HepG2 (cell line): ENCODE data around the gene STEAP1B. TPM values are rescaled to one million over a fixed set of nuclear protein-coding genes. Genes with fewer than 3 reads are reported as not detected.

Experiments
- ATAC-seq: fragments of 200-7000 bp; cut with Tn5 transposase; 3 replicates; pipeline ENCODE4 v1.9.1; 2020; ENCODE audit warnings: mild to moderate bottlenecking, moderate library complexity
- BruUV-seq: library from RNA; stranded (reverse); fragments of 400-500 nt; replicated peaks from 2 replicates; lab custom pipeline; 2021; lab: Mats Ljungman, UMichigan
- CTCF ChIA-PET: fragments of 300-600 bp; formaldehyde crosslinking; extraction: SDS; loops from one replicate; lab custom pipeline; 2021; ENCODE audit warnings: low total read pairs, inconsistent platforms, low intra/inter-chr PET ratio; lab: Yijun Ruan, JAX
- POLR2A ChIA-PET: fragments of 350-600 bp; sonication (Branson Sonifier 250); formaldehyde crosslinking; loops from one replicate; lab custom pipeline; 2020; ENCODE audit warnings: antibody characterized with exemption, inconsistent platforms; lab: Yijun Ruan, JAX
- DNase-seq: peaks from one replicate; pipeline ENCODE4 v3.0.0-alpha.2; 2015; ENCODE audit warnings: low spot score
- FAIRE-seq: peaks from 3 replicates; lab custom pipeline; 2011; peaks lifted over from hg19 to GRCh38; lab: Jason Lieb, UNC
- H2AFZ ChIP-seq: one replicate; pipeline ENCODE4 v1.6.1; 2011; ENCODE audit warnings: low read length, inconsistent platforms
- H3K27ac ChIP-seq: fragments of 300-600 bp; 3 replicates; pipeline ENCODE4 v1.8.0; 2011; ENCODE audit warnings: mixed run types, mild to moderate bottlenecking, mixed read lengths, low read length, inconsistent platforms; ENCODE audit not compliant: insufficient read depth; ENCODE audit errors: extremely low read length
- H3K27me3 ChIP-seq, 2 experiments: fragments of 200-600 bp in 1 of 2; 2 replicates in 1 of 2; 3 replicates in 1 of 2; pipeline versions ENCODE4 v1.6.0 to v1.8.0; 2011; ENCODE audit warnings: low read length in 2 of 2, mild to moderate bottlenecking in 2 of 2, moderate library complexity in 2 of 2, inconsistent platforms in 1 of 2; ENCODE audit not compliant: insufficient read depth in 2 of 2, control insufficient read depth in 1 of 2
- H3K36me3 ChIP-seq, 2 experiments: fragments of 200-600 bp in 1 of 2; replicated peaks in 1 of 2; 2 replicates in 1 of 2; 3 replicates in 1 of 2; pipeline versions ENCODE4 v1.5.1 to v1.8.0; 2011; ENCODE audit warnings: low read length in 2 of 2, inconsistent platforms in 1 of 2; ENCODE audit not compliant: insufficient read depth in 2 of 2, control insufficient read depth in 1 of 2
- H3K4me1 ChIP-seq: 2 replicates; pipeline ENCODE4 v1.5.1; 2012; ENCODE audit warnings: low read length, inconsistent platforms; ENCODE audit not compliant: insufficient read depth
- H3K4me2 ChIP-seq: 2 replicates; pipeline ENCODE4 v1.6.0; 2011; ENCODE audit warnings: low read depth, low read length, inconsistent platforms
- H3K4me3 ChIP-seq, 3 experiments: fragments of 200-600 bp in 1 of 3; sonication (generic), shearing (Covaris generic) in 1 of 3; replicated peaks in 1 of 3; 2 replicates each; pipeline ENCODE4 v1.5.1; 2011 to 2016; ENCODE audit warnings: low read length in 3 of 3, inconsistent platforms in 2 of 3, low read depth in 2 of 3, mild to moderate bottlenecking in 2 of 3, control low read depth in 1 of 3, mixed read lengths in 1 of 3; ENCODE audit not compliant: insufficient read depth in 1 of 3
- H3K79me2 ChIP-seq: one replicate; pipeline ENCODE4 v1.6.1; 2011; ENCODE audit warnings: low read length, inconsistent platforms; ENCODE audit not compliant: insufficient read depth
- H3K9ac ChIP-seq: 2 replicates; pipeline ENCODE4 v1.6.0; 2011; ENCODE audit warnings: mild to moderate bottlenecking, low read depth, low read length, inconsistent platforms; ENCODE audit not compliant: insufficient read depth
- H3K9me3 ChIP-seq: 2 replicates; pipeline ENCODE4 v1.5.1; 2012; ENCODE audit warnings: mild to moderate bottlenecking, low read length
- H4K20me1 ChIP-seq: 2 replicates; pipeline ENCODE4 v1.6.0; 2011; ENCODE audit warnings: inconsistent platforms, mild to moderate bottlenecking, low read length, moderate library complexity; ENCODE audit not compliant: insufficient read depth
- HOXA9 ChIP-seq: sonication (generic); formaldehyde crosslinking; IDR thresholded peaks from 2 replicates; pipeline ENCODE4 v1.8.1; 2022; ENCODE audit warnings: missing genetic modification reagents, mild to moderate bottlenecking, moderate library complexity, borderline replicate concordance
- IRF2 ChIP-seq: IDR thresholded peaks from 2 replicates; pipeline ENCODE4 v1.6.1; 2018; ENCODE audit warnings: missing genetic modification reagents, missing compliant biosample characterization
- KLF12 ChIP-seq: sonication (generic); formaldehyde crosslinking; IDR thresholded peaks from 2 replicates; pipeline ENCODE4 v1.4.0; 2020; ENCODE audit warnings: missing genetic modification reagents, borderline replicate concordance
- NBN ChIP-seq: fragments of 450-650 bp; conservative IDR thresholded peaks from 2 replicates; pipeline ENCODE4 v1.6.1; 2017
- NCOA1 ChIP-seq: sonication (generic); formaldehyde crosslinking; IDR thresholded peaks from 2 replicates; pipeline ENCODE4 v1.9.0; 2021; ENCODE audit warnings: missing genetic modification reagents
- NR2F6 ChIP-seq, 2 experiments: IDR thresholded peaks; 2 replicates each; pipeline ENCODE4 v1.6.1; 2016; ENCODE audit warnings: antibody characterized with exemption in 1 of 2, mild to moderate bottlenecking in 1 of 2
- SAP130 ChIP-seq: IDR thresholded peaks from 2 replicates; pipeline ENCODE4 v1.6.1; 2016; ENCODE audit warnings: low read depth
- SRSF9 ChIP-seq: fragments of 200-400 bp; formaldehyde crosslinking; IDR thresholded peaks from 2 replicates; pipeline ENCODE4 v1.6.1; 2018; ENCODE audit warnings: borderline replicate concordance, mild to moderate bottlenecking, low read depth, low read length; ENCODE audit not compliant: insufficient read depth, poor library complexity, severe bottlenecking
- TCF7L2 ChIP-seq: IDR thresholded peaks from 2 replicates; pipeline ENCODE4 v1.6.1; 2011; ENCODE audit warnings: mild to moderate bottlenecking, low read depth, low read length, moderate library complexity
- ZNF572 ChIP-seq: sonication (generic); formaldehyde crosslinking; IDR thresholded peaks from 2 replicates; pipeline ENCODE4 v1.5.1; 2020; ENCODE audit warnings: mild to moderate bottlenecking, missing genetic modification reagents
- ZSCAN30 ChIP-seq: sonication (generic); formaldehyde crosslinking; IDR thresholded peaks from 2 replicates; pipeline ENCODE4 v1.5.0; 2020; ENCODE audit warnings: mild to moderate bottlenecking, missing genetic modification reagents
- WGBS: methylation state at CpG from one replicate; pipeline ENCODE4 v1.1.6; 2017; ENCODE audit warnings: low lambda C conversion rate; 5-methylcytosine and 5-hydroxymethylcytosine counted together
- in situ Hi-C: cut with HindIII; loops from 2 replicates; pipeline ENCODE4 v1.10.0; 2017; ENCODE audit warnings: low pct_unique_long_range_greater_than_20kb; ENCODE audit not compliant: extremely low pct_ligation_motif_present
- intact Hi-C: fragments of 100-400 bp; cut with micrococcal nuclease; formaldehyde crosslinking; loops from one replicate; pipeline ENCODE4 v1.10.0; 2022; ENCODE audit not compliant: unreplicated experiment
- polyA plus RNA-seq, 8 experiments: library from polyadenylated mRNA; depleted of rRNA in 3 of 8; stranded (reverse) in 7 of 8; unstranded in 1 of 8; fragments of >200 nt; fragmentation: Illumina TruSeq in 4 of 8; extraction: Trizol in 4 of 8; gene quantifications; 2 replicates each; pipeline versions ENCODE4 v1.2.1 to v1.2.3, GENCODE V29; 2011 to 2016; ENCODE audit warnings: low read depth in 4 of 8, missing spikeins in 1 of 8, mixed read lengths in 1 of 8; ENCODE audit not compliant: insufficient read depth in 1 of 8
- total RNA-seq, 5 experiments: library from RNA; depleted of rRNA; stranded (reverse); fragments of >200 nt; fragmentation: Illumina TruSeq; extraction: Trizol; gene quantifications; 2 replicates each; pipeline ENCODE4 v1.2.3, GENCODE V29; 2016; ENCODE audit warnings: low read depth in 1 of 5
- TF ChIP-seq, protein P1 (sequence below): sonication (generic); formaldehyde crosslinking; IDR thresholded peaks from 2 replicates; pipeline ENCODE4 v1.4.0; 2020; ENCODE audit warnings: mild to moderate bottlenecking, missing genetic modification reagents
- TF ChIP-seq, protein P2 (sequence below): sonication (generic); formaldehyde crosslinking; IDR thresholded peaks from 2 replicates; pipeline ENCODE4 v1.8.0; 2022; ENCODE audit warnings: missing genetic modification reagents, mild to moderate bottlenecking, inconsistent platforms, borderline replicate concordance

STEAP1B gene
- total and polyA plus RNA-seq, 2 of the 13 experiments (the other 11 are each of a cell fraction or from before 2014, with no cell fraction given) = not detected

DNA sequence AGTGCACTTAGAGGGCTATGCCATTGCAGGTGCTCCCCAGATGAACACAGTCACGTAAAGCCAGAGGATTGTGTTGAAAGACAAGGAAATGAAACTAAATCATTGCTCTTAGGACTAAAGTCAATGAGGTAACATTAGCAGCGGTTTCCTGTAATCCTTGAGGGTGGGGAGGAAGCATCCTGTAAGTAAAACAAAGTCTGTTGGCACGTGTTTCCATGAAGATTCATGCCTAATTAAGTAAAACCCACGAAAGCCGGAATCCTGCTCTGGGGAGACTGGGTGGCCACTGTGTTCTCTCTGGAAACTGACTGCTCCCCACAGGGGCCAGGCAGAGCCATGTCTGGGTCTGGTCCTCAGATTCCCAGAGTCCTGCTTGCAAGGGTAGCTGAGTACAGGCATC lies 18.3 kb downstream of the STEAP1B start:
- Histone ChIP-seq H3K36me3 (no peaks in the 10 kb centered on the region), H3K9me3 (no peaks in the 10 kb centered on the region), H3K9ac (no peak overlapping the region), H4K20me1 (no peaks in the 10 kb centered on the region), H3K4me3 (no peak overlapping the region), H3K27me3 (peaks cover 1 to 29% of the 10 kb centered on the region in 2 experiments; a peak in 2 of 5 replicates), H3K79me2 (no peaks in the 10 kb centered on the region), H3K4me2 (peak overlapping the region; percentile 24; the same call in 1 of the 2 replicates), H3K4me1 (no peaks in the 10 kb centered on the region; the same call in 1 of the 2 replicates), H3K27ac (no peak overlapping the region), H2AFZ (peak overlapping the region; percentile 47)
- BruUV-seq = no TSS peak
- in situ Hi-C loops = no loop called here
- DNase-seq = no peak
- intact Hi-C loops = no loop called here
- no peak for FAIRE-seq
- CTCF ChIA-PET = no interaction called here
- no peak for TF ChIP-seq ZNF572 (CRISPR knock-in tag)
- TF ChIP-seq NBN = no peak
- TF ChIP-seq, protein P1, sequence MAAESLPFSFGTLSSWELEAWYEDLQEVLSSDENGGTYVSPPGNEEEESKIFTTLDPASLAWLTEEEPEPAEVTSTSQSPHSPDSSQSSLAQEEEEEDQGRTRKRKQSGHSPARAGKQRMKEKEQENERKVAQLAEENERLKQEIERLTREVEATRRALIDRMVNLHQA (CRISPR knock-in tag) = no peak
- TF ChIP-seq, protein P2, sequence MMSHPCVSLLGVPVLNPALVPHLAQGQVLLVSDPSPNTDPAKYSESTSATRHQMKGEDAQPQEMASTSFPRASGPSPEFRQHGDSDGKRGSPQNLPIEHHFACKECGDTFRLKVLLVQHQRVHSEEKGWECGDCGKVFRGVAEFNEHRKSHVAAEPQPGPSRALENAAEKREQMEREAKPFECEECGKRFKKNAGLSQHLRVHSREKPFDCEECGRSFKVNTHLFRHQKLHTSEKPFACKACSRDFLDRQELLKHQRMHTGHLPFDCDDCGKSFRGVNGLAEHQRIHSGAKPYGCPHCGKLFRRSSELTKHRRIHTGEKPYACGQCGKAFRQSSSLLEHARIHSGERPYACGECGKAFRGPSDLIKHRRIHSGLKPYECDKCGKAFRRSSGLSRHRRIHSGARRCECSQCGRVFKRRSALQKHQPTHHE (CRISPR knock-in tag) = no peak
- TF ChIP-seq NCOA1 (CRISPR knock-in tag) = no peak
- POLR2A ChIA-PET = no interaction called here
- WGBS = 9% methylated on average over 4 of the region's 5 CpGs
- ATAC-seq = no peak

DNA sequence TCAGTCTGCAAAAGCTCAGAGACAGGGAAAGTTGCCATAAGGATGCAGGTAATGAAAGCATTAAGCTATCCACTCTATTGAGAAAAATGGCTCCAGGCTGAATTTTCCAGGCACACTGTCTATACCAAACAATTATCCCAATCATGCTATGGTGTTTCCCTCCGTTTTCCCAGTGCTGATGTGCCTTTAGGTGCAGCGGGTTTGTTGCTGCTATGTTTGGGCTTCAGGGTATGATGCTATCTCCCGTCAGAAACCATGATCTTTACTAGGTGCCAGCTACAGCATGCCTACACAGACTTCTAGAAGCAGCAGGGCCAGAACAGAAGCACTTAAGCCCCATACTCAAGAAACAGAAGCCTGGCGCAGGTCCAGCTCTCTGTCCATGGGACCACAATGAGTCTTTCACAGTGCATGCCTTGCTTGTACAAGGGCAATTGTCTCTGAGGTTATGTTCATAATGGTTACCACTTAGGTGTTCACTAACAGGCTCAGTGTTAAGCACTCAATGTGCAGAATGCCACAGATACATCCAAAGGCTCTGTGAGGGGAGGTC lies 19.4 kb downstream of the STEAP1B start:
- Histone ChIP-seq H3K79me2 (no peaks in the 10 kb centered on the region), H2AFZ (no peak overlapping the region), H3K36me3 (no peaks in the 10 kb centered on the region), H3K4me1 (no peaks in the 10 kb centered on the region; the same call in 1 of the 2 replicates), H3K4me3 (no peak overlapping the region), H3K9ac (no peak overlapping the region), H3K4me2 (no peak overlapping the region), H3K27ac (no peak overlapping the region), H3K27me3 (peaks cover 1 to 18% of the 10 kb centered on the region in 2 experiments; a peak in 2 of 5 replicates), H4K20me1 (no peaks in the 10 kb centered on the region), H3K9me3 (no peaks in the 10 kb centered on the region)
- CTCF ChIA-PET = no interaction called here
- in situ Hi-C loops = no loop called here
- intact Hi-C loops = no loop called here
- FAIRE-seq (no peak), ATAC-seq (no peak), DNase-seq (no peak)
- BruUV-seq = no TSS peak
- POLR2A ChIA-PET = no interaction called here
- TF ChIP-seq IRF2 (no peak), SRSF9 (no peak), NR2F6 (IDR thresholded peaks at IDR 0.05) (no peak), NR2F6 (CRISPR knock-in tag; IDR thresholded peaks at IDR 0.05) (no peak), TCF7L2 (no peak), SAP130 (CRISPR knock-in tag) (no peak), ZSCAN30 (CRISPR knock-in tag) (no peak), HOXA9 (CRISPR knock-in tag) (no peak), KLF12 (CRISPR knock-in tag) (no peak)
- 38% methylated on average over 3 of the region's 4 CpGs for WGBS
